ENCODE results near the gene RRBP1.
A peak's percentile ranks its signal among the peaks of the same experiment; 100 is the strongest.

RRBP1 gene

GRCh38 chr20:17679941-17680835 is 1.9 kb downstream of the RRBP1 start:
- peak in 5 of 14 donors; percentile 23 to 61 (median 47) for DNase-seq

GRCh38 chr20:17678886-17679285 is 3.2 kb downstream of the RRBP1 start:
- DNase-seq: no peak

- no peak for DNase-seq
These were observed 3.7 kb downstream of the RRBP1 start for GRCh38 chr20:17678295-17678694.

GRCh38 chr20:17676942-17677341 is 5.1 kb downstream of the RRBP1 start:
- DNase-seq: no peak

- no peak for DNase-seq
These were observed 5.7 kb downstream of the RRBP1 start for GRCh38 chr20:17676378-17676759.

- DNase-seq: no peak
These were observed 6.3 kb downstream of the RRBP1 start for GRCh38 chr20:17675519-17676377.

- no peak for DNase-seq
These were observed 7.1 kb downstream of the RRBP1 start for GRCh38 chr20:17674722-17675518.

- DNase-seq: no peak
These were observed 9.0 kb downstream of the RRBP1 start for GRCh38 chr20:17673084-17673483.

GRCh38 chr20:17671565-17671964 is 10.5 kb downstream of the RRBP1 start:
- no peak for DNase-seq

- DNase-seq: no peak
These were observed 11.0 kb downstream of the RRBP1 start for GRCh38 chr20:17671011-17671410.

- DNase-seq: no peak
These were observed 12.6 kb downstream of the RRBP1 start for GRCh38 chr20:17669306-17669931.

GRCh38 chr20:17668432-17668831 is 13.6 kb downstream of the RRBP1 start:
- DNase-seq: no peak

GRCh38 chr20:17667445-17667844 is 14.6 kb downstream of the RRBP1 start:
- no peak for DNase-seq

- DNase-seq: no peak
These were observed 15.6 kb downstream of the RRBP1 start for GRCh38 chr20:17666481-17666880.

GRCh38 chr20:17665756-17666155 is 16.3 kb downstream of the RRBP1 start:
- no peak for DNase-seq

- DNase-seq: no peak
These were observed 17.9 kb downstream of the RRBP1 start for GRCh38 chr20:17664025-17664633.

GRCh38 chr20:17663486-17663885 is 18.6 kb downstream of the RRBP1 start:
- DNase-seq: peak in 1 of 14 donors; percentile 15

- DNase-seq: peak in 3 of 14 donors; percentile 26 to 51 (median 41)
These were observed 19.0 kb downstream of the RRBP1 start for GRCh38 chr20:17663040-17663399.

- no peak for DNase-seq
These were observed 19.6 kb downstream of the RRBP1 start for GRCh38 chr20:17662333-17663039.

- DNase-seq: no peak
These were observed 20.8 kb downstream of the RRBP1 start for GRCh38 chr20:17661121-17661744.

GRCh38 chr20:17660667-17661066 is 21.4 kb downstream of the RRBP1 start:
- DNase-seq: no peak

Measured in C1 segment of cervical spinal cord (tissue), 14 donors.